Right lobe of liver (tissue), 6 donors: ENCODE data around the gene ZKSCAN3. TPM values are rescaled to one million over a fixed set of nuclear protein-coding genes. Genes with fewer than 3 reads are reported as not detected.

Source experiments
- ATAC-seq, 4 donors: fragments of 200-7000 bp; cut with Tn5 transposase; one replicate each; pipeline ENCODE4 v1.9.1; 2020; ENCODE audit warnings: mild to moderate bottlenecking in 4 of 4, moderate library complexity in 4 of 4
- DNase-seq, 3 donors: peaks; one replicate each; pipeline ENCODE4 v3.0.0-alpha.2; 2020
- H3K27ac ChIP-seq, 3 donors: fragments of 200-600 bp; one replicate each; pipeline ENCODE4 v1.8.0; 2022
- H3K27me3 ChIP-seq, 2 donors: fragments of 200-600 bp; one replicate each; pipeline ENCODE4 v1.8.0; 2022
- H3K36me3 ChIP-seq, 4 donors: fragments of 200-600 bp; sonication (generic) in 1 of 4; one replicate each; pipeline versions ENCODE4 v1.5.1 to v1.8.0; 2017 to 2022; ENCODE audit warnings: control low read depth in 1 of 4
- H3K4me1 ChIP-seq, 4 donors: fragments of 200-600 bp; sonication (generic) in 1 of 4; one replicate each; pipeline versions ENCODE4 v1.5.1 to v1.8.0; 2017 to 2022; ENCODE audit warnings: control low read depth in 1 of 4
- H3K4me3 ChIP-seq, 3 donors: fragments of 200-600 bp; one replicate each; pipeline ENCODE4 v1.8.0; 2022
- H3K9me3 ChIP-seq, 4 donors: fragments of 200-600 bp; sonication (generic) in 1 of 4; one replicate each; pipeline versions ENCODE4 v1.5.1 to v1.8.0; 2017 to 2022; ENCODE audit warnings: control low read depth in 1 of 4
- CTCF ChIP-seq, 4 donors: fragments of 200-600 bp in 3 of 4; fragments of 450-650 bp in 1 of 4; IDR thresholded peaks; one replicate each; pipeline versions ENCODE4 v1.5.1 to v1.8.0; 2016 to 2022; ENCODE audit warnings: antibody characterized with exemption in 4 of 4, mild to moderate bottlenecking in 2 of 4
- POLR2A ChIP-seq: fragments of 450-650 bp; IDR thresholded peaks from one replicate; pipeline ENCODE4 v1.6.1; 2017; ENCODE audit warnings: antibody characterized with exemption, mild to moderate bottlenecking
- WGBS: methylation state at CpG from one replicate; pipeline ENCODE4 v1.1.6; 2018; ENCODE audit warnings: low coverage, low lambda C conversion rate; ENCODE audit not compliant: insufficient coverage; ENCODE audit errors: missing lambda C conversion rate; 5-methylcytosine and 5-hydroxymethylcytosine counted together
- intact Hi-C, 2 donors: fragments of 100-400 bp; cut with DNase I; formaldehyde crosslinking; loops; one replicate each; pipeline versions ENCODE4 v1.11.2 to v1.14.1; 2022
- total RNA-seq, 6 experiments: library from RNA; depleted of rRNA in 2 of 6; stranded (reverse); fragments of >200 nt in 2 of 6; fragmentation: NEBNext Ultra II Directional in 3 of 6; extraction: Animal tissue kit (Norgen Biotek cat#: 25700) in 3 of 6; gene quantifications; one replicate each; pipeline versions ENCODE4 v1.1.0 to v1.2.4, GENCODE V29; 2016 to 2023
- donor health status: DM: no; HTN: yes; CAD: no.
- donor health status: DM: no; HTN: no; CAD: no.
- donor health status: DM: no; HTN: no; CAD: no.
- donor health status: DM: no; HTN: yes; CAD: no.
- donor health status: DM: no; HTN: yes; CAD: no.

The ZKSCAN3 gene
- total RNA-seq, 6 experiments from 2014 or later, result 1.3 to 3.8 (median 2.5) TPM

- Histone ChIP-seq H3K4me1 (peaks cover 0 to 5% (median 0%) of the 10 kb centered on the region in 4 donors), H3K27ac (peak overlapping the region; percentile 63 to 71 (median 67)), H3K27me3 (no peaks in the 10 kb centered on the region), H3K4me3 (peak overlapping the region; percentile 43 to 59 (median 56)), H3K36me3 (peaks cover 0 to 3% (median 0%) of the 10 kb centered on the region in 4 donors), H3K9me3 (no peaks in the 10 kb centered on the region)
- peak; percentile 98 to 99 (median 99) for ATAC-seq
- intact Hi-C loops, result no loop called here
- peak; percentile 89 to 95 (median 94) for DNase-seq
- TF ChIP-seq CTCF (IDR thresholded peaks at IDR 0.05) (peak; percentile 53 to 63 (median 56)), POLR2A (peak; percentile 54)
- 19% methylated on average over 22 of the region's 31 CpGs for WGBS
These were observed 33.7 kb downstream of the ZKSCAN3 start for GRCh38 chr6:28383235-28384142.

- Histone ChIP-seq H3K4me3 (no peak overlapping the region), H3K4me1 (peaks cover 0 to 5% (median 0%) of the 10 kb centered on the region in 4 donors), H3K36me3 (peaks cover 0 to 3% (median 0%) of the 10 kb centered on the region in 4 donors), H3K9me3 (no peaks in the 10 kb centered on the region), H3K27me3 (no peaks in the 10 kb centered on the region), H3K27ac (peak overlapping the region in 1 of 3 donors; percentile 71)
- intact Hi-C loops, result no loop called here
- ATAC-seq (no peak), DNase-seq (no peak)
- TF ChIP-seq POLR2A (no peak), CTCF (IDR thresholded peaks at IDR 0.05) (no peak)
- WGBS, result 75% methylated on average over 2 of the region's 2 CpGs
These were observed 34.4 kb downstream of the ZKSCAN3 start for GRCh38 chr6:28384143-28384533.

- Histone ChIP-seq H3K36me3 (peaks cover 0 to 37% (median 9%) of the 10 kb centered on the region in 4 donors), H3K27me3 (no peaks in the 10 kb centered on the region), H3K9me3 (no peaks in the 10 kb centered on the region), H3K4me3 (no peak overlapping the region), H3K27ac (no peak overlapping the region), H3K4me1 (no peaks in the 10 kb centered on the region)
- TF ChIP-seq CTCF (IDR thresholded peaks at IDR 0.05) (no peak), POLR2A (no peak)
- 86% methylated on average over 6 of the region's 8 CpGs for WGBS
- ATAC-seq, result no peak
- DNase-seq, result no peak
- intact Hi-C loops, result no loop called here
These were observed 40.9 kb downstream of the ZKSCAN3 start for GRCh38 chr6:28390688-28391087.

- no peak for TF ChIP-seq POLR2A
- TF ChIP-seq CTCF (IDR thresholded peaks at IDR 0.05), result peak; percentile 17 to 38 (median 28)
- peaks cover 0 to 44% (median 9%) of the 10 kb centered on the region in 4 donors for H3K36me3 ChIP-seq
- no peak overlapping the region for H3K27ac ChIP-seq
- WGBS, result 60% methylated on average over 5 of the region's 5 CpGs
- intact Hi-C loops, result no loop called here
- no peak for DNase-seq
- no peaks in the 10 kb centered on the region for H3K4me1 ChIP-seq
- no peak overlapping the region for H3K4me3 ChIP-seq
- ATAC-seq, result peak in 2 of 4 donors; percentile 31 to 49
- no peaks in the 10 kb centered on the region for H3K27me3 ChIP-seq
- no peaks in the 10 kb centered on the region for H3K9me3 ChIP-seq
These were observed 44.3 kb downstream of the ZKSCAN3 start for GRCh38 chr6:28393912-28394662.
